GM12873 (cell line): ENCODE data around the gene COL5A1.

Experiments
- CTCF ChIP-seq: IDR thresholded peaks from 2 replicates; pipeline ENCODE4 v1.5.1; 2012; ENCODE audit warnings: low read depth, mild to moderate bottlenecking, moderate library complexity, low read length, control low read depth; ENCODE audit not compliant: insufficient read depth; ENCODE audit errors: missing control alignments

Gene COL5A1

GRCh38 chr9:134861595-134862334 lies 220.2 kb downstream of the COL5A1 start:
- no peak for TF ChIP-seq CTCF

- no peak for TF ChIP-seq CTCF
Measured at GRCh38 chr9:134863306-134863902, 221.8 kb downstream of the COL5A1 start.

- TF ChIP-seq CTCF, result no peak
Measured at GRCh38 chr9:134863941-134864820, 222.6 kb downstream of the COL5A1 start.

GRCh38 chr9:134864821-134865190 lies 223.2 kb downstream of the COL5A1 start:
- TF ChIP-seq CTCF, result no peak

GRCh38 chr9:134867917-134868750 lies 226.5 kb downstream of the COL5A1 start:
- TF ChIP-seq CTCF, result no peak

GRCh38 chr9:134868751-134869553 lies 227.3 kb downstream of the COL5A1 start:
- no peak for TF ChIP-seq CTCF
